Choroid plexus epithelial cell (primary cell): ENCODE results near the gene PHF1.

Experiments
- DNase-seq: peaks from one replicate; pipeline ENCODE4 v3.0.0-alpha.2; 2010; ENCODE audit warnings: low read depth
- H3K4me3 ChIP-seq: 2 replicates; pipeline ENCODE4 v1.5.1; 2011; ENCODE audit warnings: low read depth, mild to moderate bottlenecking, control low read depth, low read length, moderate library complexity
- TF ChIP-seq, protein P1 (sequence below): conservative IDR thresholded peaks from 2 replicates; pipeline ENCODE4 v1.5.1; 2011; ENCODE audit warnings: low read depth, mild to moderate bottlenecking, control low read depth, inconsistent platforms, low read length, moderate library complexity

PHF1 gene

DNA sequence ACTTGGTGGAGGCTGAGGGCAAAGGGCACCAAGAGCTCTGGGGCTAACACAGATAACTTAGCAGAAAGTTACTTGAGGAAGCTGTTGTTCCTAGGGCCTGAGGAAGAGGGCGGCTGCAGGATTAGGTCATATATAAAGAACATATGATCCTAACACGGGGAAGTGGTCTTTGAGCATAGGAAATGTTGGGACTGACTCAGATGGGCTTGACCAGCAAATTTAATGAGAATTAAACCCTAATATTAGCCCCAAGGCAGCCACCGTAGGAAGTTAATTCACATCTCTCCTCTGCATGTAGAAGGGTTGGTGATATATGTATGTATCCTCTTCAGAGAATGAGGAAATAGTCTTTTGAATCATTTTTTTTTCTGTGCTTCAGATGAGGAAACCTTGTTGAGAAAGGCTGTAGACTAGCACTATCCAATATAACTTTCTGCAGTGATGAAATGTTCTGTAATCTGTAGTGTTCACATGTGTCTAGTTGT is 34.3 kb downstream of the PHF1 start:
- no peak for DNase-seq
- TF ChIP-seq, protein P1, sequence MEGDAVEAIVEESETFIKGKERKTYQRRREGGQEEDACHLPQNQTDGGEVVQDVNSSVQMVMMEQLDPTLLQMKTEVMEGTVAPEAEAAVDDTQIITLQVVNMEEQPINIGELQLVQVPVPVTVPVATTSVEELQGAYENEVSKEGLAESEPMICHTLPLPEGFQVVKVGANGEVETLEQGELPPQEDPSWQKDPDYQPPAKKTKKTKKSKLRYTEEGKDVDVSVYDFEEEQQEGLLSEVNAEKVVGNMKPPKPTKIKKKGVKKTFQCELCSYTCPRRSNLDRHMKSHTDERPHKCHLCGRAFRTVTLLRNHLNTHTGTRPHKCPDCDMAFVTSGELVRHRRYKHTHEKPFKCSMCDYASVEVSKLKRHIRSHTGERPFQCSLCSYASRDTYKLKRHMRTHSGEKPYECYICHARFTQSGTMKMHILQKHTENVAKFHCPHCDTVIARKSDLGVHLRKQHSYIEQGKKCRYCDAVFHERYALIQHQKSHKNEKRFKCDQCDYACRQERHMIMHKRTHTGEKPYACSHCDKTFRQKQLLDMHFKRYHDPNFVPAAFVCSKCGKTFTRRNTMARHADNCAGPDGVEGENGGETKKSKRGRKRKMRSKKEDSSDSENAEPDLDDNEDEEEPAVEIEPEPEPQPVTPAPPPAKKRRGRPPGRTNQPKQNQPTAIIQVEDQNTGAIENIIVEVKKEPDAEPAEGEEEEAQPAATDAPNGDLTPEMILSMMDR = no peak
- H3K4me3 ChIP-seq = no peak overlapping the region

DNA sequence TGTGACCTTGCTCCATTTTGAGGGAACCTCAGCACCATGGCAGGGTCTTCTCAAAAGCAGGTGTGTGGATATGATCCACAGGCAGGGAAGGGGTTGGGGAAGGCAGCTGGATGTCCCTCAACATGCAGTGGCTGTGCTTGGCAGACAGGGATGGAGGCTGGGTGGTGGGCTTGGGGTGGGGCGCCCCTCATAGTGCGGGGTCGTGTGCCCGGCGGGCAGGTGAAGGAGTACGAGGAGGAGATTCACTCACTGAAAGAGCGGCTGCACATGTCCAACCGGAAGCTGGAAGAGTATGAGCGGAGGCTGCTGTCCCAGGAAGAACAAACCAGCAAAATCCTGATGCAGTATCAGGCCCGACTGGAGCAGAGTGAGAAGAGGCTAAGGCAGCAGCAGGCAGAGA is 35.5 kb downstream of the PHF1 start:
- DNase-seq = no peak
- TF ChIP-seq, protein P1 = no peak
- H3K4me3 ChIP-seq = no peak overlapping the region

DNA sequence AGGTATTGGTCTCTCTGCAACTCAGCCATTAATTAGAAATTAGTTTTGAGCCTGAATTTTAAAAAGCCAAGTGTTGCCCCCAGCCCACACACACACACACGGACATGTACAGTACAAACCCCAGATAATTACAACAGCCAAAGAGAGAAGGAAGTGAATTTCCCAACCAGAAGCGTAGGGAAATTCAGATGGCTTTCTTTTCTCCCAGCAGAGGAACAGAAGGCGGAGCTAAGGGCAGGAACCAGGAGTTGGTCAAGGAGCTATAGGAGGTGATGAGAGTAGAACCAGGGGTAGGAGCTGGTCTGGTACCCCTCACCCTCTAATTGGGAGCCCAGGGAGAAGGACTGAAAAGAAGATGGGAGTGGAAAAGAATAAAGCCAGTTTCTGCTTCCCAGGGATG is 39.6 kb downstream of the PHF1 start:
- H3K4me3 ChIP-seq = no peak overlapping the region
- TF ChIP-seq, protein P1 = no peak
- DNase-seq = peak; percentile 15

DNA sequence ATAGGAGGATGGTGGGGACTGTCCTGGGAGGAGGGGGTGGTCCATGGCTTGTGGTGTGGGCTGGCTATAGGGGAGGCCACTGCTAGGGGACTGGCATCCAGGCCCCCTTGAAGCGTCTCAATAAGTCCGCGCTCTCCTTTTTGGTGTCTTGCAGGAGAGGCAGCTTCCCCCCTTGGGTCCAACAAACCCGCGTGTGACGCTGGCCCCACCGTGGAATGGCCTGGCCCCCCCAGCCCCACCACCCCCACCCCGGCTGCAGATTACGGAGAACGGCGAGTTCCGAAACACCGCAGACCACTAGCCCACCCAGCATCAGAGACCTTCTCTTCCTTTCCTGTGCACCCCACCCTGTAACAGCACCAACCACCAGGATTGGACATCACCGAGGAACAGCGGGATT is 40.8 kb downstream of the PHF1 start:
- TF ChIP-seq, protein P1 = no peak
- no peak overlapping the region for H3K4me3 ChIP-seq
- no peak for DNase-seq

DNA sequence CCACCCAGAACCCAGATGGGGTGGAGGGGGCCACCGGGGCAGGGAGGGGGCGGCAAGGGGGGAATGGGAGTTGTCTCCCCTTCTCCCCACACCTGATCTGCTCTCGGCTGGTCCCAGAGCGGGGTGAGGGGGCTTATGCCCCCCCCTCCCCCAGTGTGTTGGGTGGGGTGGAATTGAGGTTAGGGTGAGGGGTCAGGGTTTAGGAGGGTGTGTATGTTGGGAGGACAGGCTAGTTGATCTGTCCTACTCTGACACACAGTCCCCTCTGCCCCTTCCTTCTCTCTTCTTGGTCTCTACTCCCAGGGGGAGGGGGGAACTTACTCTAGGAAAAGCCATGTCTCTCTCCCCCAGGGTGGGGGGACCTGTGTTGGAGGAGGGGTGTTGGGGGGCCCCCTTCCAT is 41.7 kb downstream of the PHF1 start:
- no peak for DNase-seq
- no peak overlapping the region for H3K4me3 ChIP-seq
- TF ChIP-seq, protein P1 = no peak

DNA sequence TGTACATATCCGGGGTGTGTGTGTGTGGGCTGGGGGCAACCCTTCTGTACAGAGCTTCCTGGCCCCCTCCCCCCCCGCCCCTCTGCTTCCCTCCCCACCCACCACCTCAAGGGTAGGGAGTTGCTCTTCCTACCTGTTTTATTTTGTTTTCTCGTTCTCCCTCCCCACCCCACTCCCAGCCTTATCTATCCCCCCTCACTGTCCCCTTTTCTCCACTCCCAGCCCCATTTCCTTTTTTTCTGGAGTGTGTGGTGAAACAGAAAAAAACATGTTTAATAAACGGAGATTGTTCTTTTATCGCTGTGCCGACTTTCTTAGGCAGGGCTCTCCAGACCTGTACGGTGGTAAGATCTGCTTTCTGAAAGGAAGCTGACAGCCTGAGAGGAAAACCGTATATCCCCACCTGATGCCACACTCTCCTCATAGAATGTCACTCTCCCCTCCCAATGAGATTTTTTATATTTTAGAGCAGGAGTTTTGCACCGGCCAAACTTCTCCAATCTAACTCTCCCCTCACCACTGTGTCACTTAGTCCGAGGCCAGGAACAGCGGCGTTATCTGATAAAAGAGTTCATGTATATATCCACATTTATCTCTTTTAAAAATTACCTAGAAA is 42.7 kb downstream of the PHF1 start:
- DNase-seq = peak; percentile 25
- H3K4me3 ChIP-seq = peak overlapping the region; percentile 93
- TF ChIP-seq, protein P1 = no peak
